Mesenchymal stem cell (in vitro differentiated cells and primary cell): ENCODE measurements around the gene CAMTA1.

Experiments
- DNase-seq: peaks from one replicate; pipeline ENCODE4 v3.0.0-alpha.2; 2013
- H2AFZ ChIP-seq: one replicate; pipeline ENCODE4 v1.6.1; 2013; ENCODE audit warnings: low read depth, mild to moderate bottlenecking, control low read depth, inconsistent platforms, low read length, moderate library complexity
- H2AK5ac ChIP-seq: 2 replicates; pipeline ENCODE4 v1.6.1; 2013; ENCODE audit warnings: low read length, moderate library complexity, mild to moderate bottlenecking, inconsistent platforms; ENCODE audit not compliant: severe bottlenecking
- H2BK120ac ChIP-seq: one replicate; pipeline ENCODE4 v1.6.1; 2013; ENCODE audit warnings: low read depth, mild to moderate bottlenecking, inconsistent platforms, low read length, moderate library complexity
- H2BK12ac ChIP-seq, 2 experiments: one replicate each; pipeline ENCODE4 v1.6.1; 2013; ENCODE audit warnings: inconsistent platforms in 2 of 2, low read length in 2 of 2, mild to moderate bottlenecking in 2 of 2, moderate library complexity in 2 of 2, control low read depth in 1 of 2
- H2BK15ac ChIP-seq: one replicate; pipeline ENCODE4 v1.6.1; 2013; ENCODE audit warnings: mild to moderate bottlenecking, low read depth, inconsistent platforms; ENCODE audit not compliant: poor library complexity, severe bottlenecking
- H2BK5ac ChIP-seq: 2 replicates; pipeline ENCODE4 v1.6.1; 2013; ENCODE audit warnings: low read depth, mild to moderate bottlenecking, low read length, control low read depth, inconsistent platforms; ENCODE audit not compliant: poor library complexity, severe bottlenecking
- H3K14ac ChIP-seq, 2 experiments: one replicate each; pipeline ENCODE4 v1.6.1; 2013; ENCODE audit warnings: inconsistent platforms in 2 of 2, low read length in 2 of 2, control low read depth in 1 of 2, mild to moderate bottlenecking in 1 of 2, moderate library complexity in 1 of 2
- H3K18ac ChIP-seq, 2 experiments: one replicate each; pipeline ENCODE4 v1.6.1; 2013; ENCODE audit warnings: inconsistent platforms in 2 of 2, low read length in 2 of 2, control low read depth in 1 of 2, low read depth in 1 of 2, mild to moderate bottlenecking in 1 of 2
- H3K23ac ChIP-seq, 2 experiments: one replicate each; pipeline ENCODE4 v1.6.1; 2013; ENCODE audit warnings: inconsistent platforms in 2 of 2, low read length in 2 of 2, mild to moderate bottlenecking in 2 of 2, moderate library complexity in 2 of 2, control low read depth in 1 of 2
- H3K27ac ChIP-seq: 2 replicates; pipeline ENCODE4 v1.5.1; 2013; ENCODE audit warnings: mild to moderate bottlenecking, moderate library complexity, low read length, control low read depth, inconsistent platforms; ENCODE audit not compliant: poor library complexity, severe bottlenecking
- H3K27me3 ChIP-seq, 2 experiments: 2 replicates each; pipeline versions ENCODE4 v1.6.1 to v1.7.0; 2013; ENCODE audit warnings: low read length in 2 of 2, mild to moderate bottlenecking in 2 of 2, moderate library complexity in 2 of 2, control low read depth in 1 of 2, inconsistent platforms in 1 of 2; ENCODE audit not compliant: control insufficient read depth in 1 of 2, insufficient read depth in 1 of 2
- H3K36me3 ChIP-seq, 2 experiments: 2 replicates each; pipeline versions ENCODE4 v1.6.1 to v1.7.0; 2013; ENCODE audit warnings: low read length in 2 of 2, control low read depth in 1 of 2, inconsistent platforms in 1 of 2, low read depth in 1 of 2, mild to moderate bottlenecking in 1 of 2; ENCODE audit not compliant: insufficient read depth in 2 of 2, control insufficient read depth in 1 of 2
- H3K4ac ChIP-seq, 2 experiments: one replicate each; pipeline ENCODE4 v1.6.1; 2013; ENCODE audit warnings: inconsistent platforms in 2 of 2, low read length in 2 of 2, mild to moderate bottlenecking in 2 of 2, moderate library complexity in 2 of 2, control low read depth in 1 of 2, low read depth in 1 of 2
- H3K4me1 ChIP-seq: 2 replicates; pipeline ENCODE4 v1.6.1; 2013; ENCODE audit warnings: low read depth, low read length, control low read depth; ENCODE audit not compliant: control insufficient read depth, insufficient read depth
- H3K4me2 ChIP-seq: 2 replicates; pipeline ENCODE4 v1.6.1; 2013; ENCODE audit warnings: low read length, mild to moderate bottlenecking, inconsistent platforms; ENCODE audit not compliant: poor library complexity, severe bottlenecking
- H3K4me3 ChIP-seq, 2 experiments: 2 replicates each; pipeline versions ENCODE4 v1.5.1 to v1.7.0; 2013; ENCODE audit warnings: low read length in 2 of 2, mild to moderate bottlenecking in 2 of 2, control low read depth in 1 of 2, low read depth in 1 of 2; ENCODE audit not compliant: insufficient read depth in 1 of 2
- H3K79me1 ChIP-seq: replicated peaks from 2 replicates; pipeline ENCODE4 v1.6.1; 2013; ENCODE audit warnings: mild to moderate bottlenecking, control low read depth, low read length, inconsistent platforms; ENCODE audit not compliant: poor library complexity, severe bottlenecking
- H3K9ac ChIP-seq: 2 replicates; pipeline ENCODE4 v1.7.0; 2013; ENCODE audit warnings: mild to moderate bottlenecking, low read length, moderate library complexity
- H3K9me3 ChIP-seq: 2 replicates; pipeline ENCODE4 v1.7.0; 2013; ENCODE audit warnings: mild to moderate bottlenecking, low read length; ENCODE audit not compliant: control insufficient read depth
- H4K8ac ChIP-seq: one replicate; pipeline ENCODE4 v1.6.1; 2013; ENCODE audit warnings: inconsistent platforms, mild to moderate bottlenecking, low read length, moderate library complexity
- H4K91ac ChIP-seq: one replicate; pipeline ENCODE4 v1.6.1; 2013; ENCODE audit warnings: mild to moderate bottlenecking, low read length, inconsistent platforms
- WGBS: methylation state at CpG from one replicate; pipeline ENCODE4 v1.1.7; 2013; ENCODE audit warnings: mixed read lengths; 5-methylcytosine and 5-hydroxymethylcytosine counted together

Gene CAMTA1

DNA sequence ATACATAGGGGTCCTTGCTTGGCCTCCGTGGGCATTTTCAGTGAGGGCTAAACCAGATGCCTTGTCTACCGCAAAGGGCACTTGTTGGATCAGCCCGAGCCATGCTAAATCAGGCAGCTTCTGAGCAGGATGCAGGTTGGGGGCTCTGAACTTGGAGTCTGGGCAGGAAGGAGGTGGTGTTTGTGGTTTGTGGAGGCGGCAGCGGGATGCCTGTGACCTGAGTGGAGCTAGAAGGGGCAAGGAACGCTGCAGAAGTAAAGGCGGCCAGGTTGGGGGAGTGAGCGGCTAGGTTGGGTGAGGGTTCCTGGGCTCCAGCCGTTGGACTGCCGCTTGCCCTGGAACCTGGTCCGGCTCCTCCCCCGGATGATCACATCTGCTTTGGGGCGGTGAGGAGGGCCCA is 183.9 kb downstream of the CAMTA1 start:
- peaks cover 2% of the 10 kb centered on the region for H3K79me1 ChIP-seq
- no peak overlapping the region for H2BK120ac ChIP-seq
- no peak overlapping the region for H2BK12ac ChIP-seq
- no peak overlapping the region for H3K23ac ChIP-seq
- H3K36me3 ChIP-seq, result no peaks in the 10 kb centered on the region
- no peak for DNase-seq
- H4K91ac ChIP-seq, result no peak overlapping the region
- no peak overlapping the region for H2BK5ac ChIP-seq
- no peak overlapping the region for H2AFZ ChIP-seq
- H3K4ac ChIP-seq, result no peak overlapping the region
- 81% methylated on average over 13 of the region's 13 CpGs for WGBS
- no peak overlapping the region for H3K9ac ChIP-seq
- no peak overlapping the region for H3K27ac ChIP-seq
- no peak overlapping the region for H3K4me2 ChIP-seq
- no peak overlapping the region for H3K14ac ChIP-seq
- peaks cover 11% of the 10 kb centered on the region for H3K4me1 ChIP-seq
- no peak overlapping the region for H2BK15ac ChIP-seq
- H3K4me3 ChIP-seq, result no peak overlapping the region
- no peaks in the 10 kb centered on the region for H3K9me3 ChIP-seq
- no peak overlapping the region for H4K8ac ChIP-seq
- H3K27me3 ChIP-seq, result peaks cover 8 to 73% of the 10 kb centered on the region in 2 experiments
- no peak overlapping the region for H2AK5ac ChIP-seq
- H3K18ac ChIP-seq, result no peak overlapping the region

DNA sequence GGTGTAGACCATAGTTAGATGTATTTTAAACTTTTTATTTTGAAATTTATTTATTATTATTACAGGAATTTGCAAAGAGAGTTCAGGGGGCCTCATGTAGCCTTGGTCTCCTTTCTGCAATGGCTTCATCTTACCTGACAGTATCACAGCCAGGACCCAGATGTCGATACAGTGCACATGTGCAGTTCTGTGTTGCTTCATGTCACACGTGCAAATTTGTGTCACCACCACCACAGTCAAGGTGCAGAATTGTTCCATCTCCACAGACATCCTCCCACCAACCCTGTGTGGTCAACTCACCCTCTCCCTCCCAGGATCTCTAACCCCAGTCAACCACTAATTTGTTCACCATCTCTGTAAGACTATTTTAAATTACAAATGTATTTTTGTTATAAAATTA is 184.5 kb downstream of the CAMTA1 start:
- peaks cover 11% of the 10 kb centered on the region for H3K4me1 ChIP-seq
- H3K4me2 ChIP-seq, result no peak overlapping the region
- H2AK5ac ChIP-seq, result no peak overlapping the region
- no peak overlapping the region for H3K23ac ChIP-seq
- H2AFZ ChIP-seq, result no peak overlapping the region
- H2BK12ac ChIP-seq, result no peak overlapping the region
- H2BK15ac ChIP-seq, result no peak overlapping the region
- H3K4me3 ChIP-seq, result no peak overlapping the region
- H3K4ac ChIP-seq, result no peak overlapping the region
- no peak overlapping the region for H3K18ac ChIP-seq
- no peaks in the 10 kb centered on the region for H3K36me3 ChIP-seq
- H2BK120ac ChIP-seq, result no peak overlapping the region
- H3K9me3 ChIP-seq, result no peaks in the 10 kb centered on the region
- 93% methylated on average over 2 of the region's 2 CpGs for WGBS
- DNase-seq, result no peak
- no peak overlapping the region for H3K14ac ChIP-seq
- no peak overlapping the region for H3K27ac ChIP-seq
- no peak overlapping the region for H2BK5ac ChIP-seq
- H4K91ac ChIP-seq, result no peak overlapping the region
- peaks cover 8 to 73% of the 10 kb centered on the region in 2 experiments for H3K27me3 ChIP-seq
- peaks cover 2% of the 10 kb centered on the region for H3K79me1 ChIP-seq
- H4K8ac ChIP-seq, result no peak overlapping the region
- no peak overlapping the region for H3K9ac ChIP-seq

DNA sequence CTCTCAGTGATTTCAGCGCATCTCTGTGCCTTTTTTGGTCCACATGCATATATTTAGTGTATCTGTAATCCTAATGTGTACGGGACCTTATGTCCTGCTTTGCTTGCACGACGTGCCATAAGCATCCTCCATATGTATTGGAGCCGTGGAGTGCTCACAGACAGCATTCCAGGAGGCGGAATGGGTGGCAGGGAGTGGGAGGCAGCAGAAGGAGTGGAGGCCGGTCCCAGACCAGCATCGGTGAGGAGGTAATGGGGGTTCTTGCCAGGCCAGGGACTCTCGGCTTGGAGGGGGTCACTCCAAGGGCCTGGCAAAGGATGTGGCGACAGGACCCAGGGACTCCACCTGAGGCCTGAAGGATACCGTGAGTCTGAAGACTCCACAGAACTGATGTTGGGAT is 185.0 kb downstream of the CAMTA1 start:
- no peak overlapping the region for H2AK5ac ChIP-seq
- H3K23ac ChIP-seq, result no peak overlapping the region
- H2BK15ac ChIP-seq, result no peak overlapping the region
- no peaks in the 10 kb centered on the region for H3K36me3 ChIP-seq
- no peaks in the 10 kb centered on the region for H3K9me3 ChIP-seq
- H3K9ac ChIP-seq, result no peak overlapping the region
- H4K8ac ChIP-seq, result no peak overlapping the region
- no peak overlapping the region for H2AFZ ChIP-seq
- no peak overlapping the region for H2BK12ac ChIP-seq
- H2BK5ac ChIP-seq, result no peak overlapping the region
- H2BK120ac ChIP-seq, result no peak overlapping the region
- H3K4me3 ChIP-seq, result no peak overlapping the region
- H3K18ac ChIP-seq, result no peak overlapping the region
- H3K4ac ChIP-seq, result no peak overlapping the region
- H3K4me1 ChIP-seq, result peaks cover 11% of the 10 kb centered on the region
- no peak overlapping the region for H4K91ac ChIP-seq
- no peak for DNase-seq
- H3K27me3 ChIP-seq, result peaks cover 8 to 73% of the 10 kb centered on the region in 2 experiments
- WGBS, result 93% methylated on average over 11 of the region's 11 CpGs
- H3K79me1 ChIP-seq, result peaks cover 2% of the 10 kb centered on the region
- H3K27ac ChIP-seq, result no peak overlapping the region
- H3K4me2 ChIP-seq, result no peak overlapping the region
- H3K14ac ChIP-seq, result no peak overlapping the region

DNA sequence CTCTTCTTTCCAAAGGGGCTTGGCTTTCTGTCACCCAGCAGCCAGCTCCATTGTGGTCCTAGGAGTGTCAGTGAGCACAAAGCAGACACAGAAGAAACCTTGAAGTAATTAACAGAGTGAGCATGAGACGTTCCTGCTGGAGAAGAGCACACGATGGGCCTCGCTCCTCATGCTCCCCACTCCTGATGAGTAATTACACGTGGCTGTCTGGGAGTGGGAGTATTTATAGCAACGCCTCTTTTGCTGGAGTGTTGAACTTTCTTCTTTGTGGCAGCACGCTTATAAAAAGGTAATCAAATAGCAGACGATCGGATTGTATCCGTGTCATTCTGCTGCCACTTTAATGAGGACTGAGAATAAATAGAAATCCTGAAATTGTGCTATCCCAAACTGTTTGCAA is 185.8 kb downstream of the CAMTA1 start:
- Histone ChIP-seq H4K8ac (no peak overlapping the region), H2BK15ac (no peak overlapping the region), H3K18ac (no peak overlapping the region), H3K4me3 (no peak overlapping the region), H2AFZ (no peak overlapping the region), H3K79me1 (peaks cover 2% of the 10 kb centered on the region), H3K14ac (no peak overlapping the region), H3K23ac (no peak overlapping the region), H3K4ac (no peak overlapping the region), H2BK5ac (no peak overlapping the region), H3K4me1 (peaks cover 11% of the 10 kb centered on the region), H4K91ac (no peak overlapping the region), H2AK5ac (no peak overlapping the region), H3K9ac (no peak overlapping the region), H3K36me3 (no peaks in the 10 kb centered on the region), H3K27ac (no peak overlapping the region), H3K9me3 (peaks cover 3% of the 10 kb centered on the region), H3K4me2 (no peak overlapping the region), H2BK12ac (no peak overlapping the region), H2BK120ac (no peak overlapping the region), H3K27me3 (peaks cover 4 to 73% of the 10 kb centered on the region in 2 experiments)
- DNase-seq, result no peak
- WGBS, result 58% methylated on average over 9 of the region's 9 CpGs
